Activated CD4-positive, alpha-beta memory T cell treated with anti-CD3 and anti-CD28 coated beads for 36 hours (primary cell): ENCODE results near the gene CSNK1G2. TPM values are rescaled to one million over a fixed set of nuclear protein-coding genes. Genes with fewer than 3 reads are reported as not detected.

Experiments used
- CTCF ChIA-PET: fragments of 350-600 bp; sonication (Branson Sonifier 250); formaldehyde crosslinking; loops from one replicate; lab custom pipeline; 2021; ENCODE audit warnings: antibody characterized with exemption, inconsistent platforms; lab: Charles Lee
- POLR2A ChIA-PET: fragments of 350-600 bp; sonication (Branson Sonifier 250); formaldehyde crosslinking; loops from one replicate; lab custom pipeline; 2021; ENCODE audit warnings: antibody characterized with exemption; lab: Charles Lee
- DNase-seq: peaks from one replicate; pipeline ENCODE4 v3.0.0-alpha.2; 2020
- H3K27ac Mint-ChIP-seq: one replicate; pipeline ENCODE4 v1.8.0; 2021; ENCODE audit warnings: mixed read lengths
- H3K27me3 Mint-ChIP-seq: one replicate; pipeline ENCODE4 v1.8.0; 2021; ENCODE audit warnings: mixed read lengths
- H3K36me3 Mint-ChIP-seq: one replicate; pipeline ENCODE4 v1.8.0; 2021; ENCODE audit warnings: mixed read lengths
- H3K4me1 Mint-ChIP-seq: one replicate; pipeline ENCODE4 v1.8.0; 2021; ENCODE audit warnings: low read depth, mixed read lengths
- H3K4me3 Mint-ChIP-seq: one replicate; pipeline ENCODE4 v1.8.0; 2021; ENCODE audit warnings: mild to moderate bottlenecking, mixed read lengths
- H3K9me3 Mint-ChIP-seq: one replicate; pipeline ENCODE4 v1.8.0; 2021; ENCODE audit warnings: mixed read lengths
- intact Hi-C: fragments of 100-400 bp; cut with micrococcal nuclease; formaldehyde crosslinking; loops from one replicate; pipeline ENCODE4 v1.15.1; 2023
- total RNA-seq, 2 experiments: library from RNA; stranded (reverse); gene quantifications; one replicate each; pipeline ENCODE4 v1.2.3, GENCODE V29; 2021

Gene CSNK1G2
- total RNA-seq, 2 experiments from 2014 or later, result 63.7 to 66.2 TPM

- Mint-ChIP-seq H3K9me3 (no peaks in the 10 kb centered on the region), H3K4me3 (no peak overlapping the region), H3K4me1 (peaks cover 13% of the 10 kb centered on the region), H3K27ac (no peak overlapping the region), H3K27me3 (no peaks in the 10 kb centered on the region), H3K36me3 (no peaks in the 10 kb centered on the region)
- POLR2A ChIA-PET, result no interaction called here
- intact Hi-C loops, result no loop called here
- CTCF ChIA-PET, result no interaction called here
- no peak for DNase-seq
Observed at GRCh38 chr19:1959928-1960589, 19.1 kb downstream of the CSNK1G2 start.

- DNase-seq, result no peak
- Mint-ChIP-seq H3K27me3 (no peaks in the 10 kb centered on the region), H3K36me3 (peaks cover 2% of the 10 kb centered on the region), H3K4me1 (peaks cover 16% of the 10 kb centered on the region), H3K27ac (peak overlapping the region; percentile 33), H3K9me3 (no peaks in the 10 kb centered on the region), H3K4me3 (no peak overlapping the region)
- POLR2A ChIA-PET, result no interaction called here
- intact Hi-C loops, result no loop called here
- CTCF ChIA-PET, result no interaction called here
Observed at GRCh38 chr19:1961000-1961883, 20.3 kb downstream of the CSNK1G2 start.

- intact Hi-C loops, result no loop called here
- Mint-ChIP-seq H3K4me1 (peaks cover 21% of the 10 kb centered on the region), H3K4me3 (no peak overlapping the region), H3K36me3 (peaks cover 3% of the 10 kb centered on the region), H3K27me3 (no peaks in the 10 kb centered on the region), H3K9me3 (no peaks in the 10 kb centered on the region), H3K27ac (no peak overlapping the region)
- no peak for DNase-seq
- CTCF ChIA-PET, result no interaction called here
- POLR2A ChIA-PET, result interaction anchor here (0.6 kb wide), 1 partner anchor 10 kb away, joined by 3 read pairs; no protein-coding TSS in a partner anchor
Observed at GRCh38 chr19:1962674-1963073, 21.7 kb downstream of the CSNK1G2 start.

GRCh38 chr19:1967087-1967608, 26.2 kb downstream of the CSNK1G2 start:
- POLR2A ChIA-PET, result no interaction called here
- Mint-ChIP-seq H3K27ac (peak overlapping the region; percentile 60), H3K4me3 (no peak overlapping the region), H3K27me3 (no peaks in the 10 kb centered on the region), H3K4me1 (peaks cover 14% of the 10 kb centered on the region), H3K9me3 (no peaks in the 10 kb centered on the region), H3K36me3 (peaks cover 7% of the 10 kb centered on the region)
- intact Hi-C loops, result no loop called here
- peak; percentile 57 for DNase-seq
- CTCF ChIA-PET, result no interaction called here

- Mint-ChIP-seq H3K9me3 (no peaks in the 10 kb centered on the region), H3K27me3 (no peaks in the 10 kb centered on the region), H3K4me3 (no peak overlapping the region), H3K36me3 (peaks cover 7% of the 10 kb centered on the region), H3K4me1 (peaks cover 19% of the 10 kb centered on the region), H3K27ac (no peak overlapping the region)
- ChIA-PET CTCF (interaction anchor here (0.9 kb wide), 1 partner anchor 39 kb away, joined by 3 read pairs; no protein-coding TSS in a partner anchor), POLR2A (no interaction called here)
- DNase-seq, result no peak
- intact Hi-C loops, result no loop called here
Observed at GRCh38 chr19:1968279-1969175, 27.6 kb downstream of the CSNK1G2 start.

GRCh38 chr19:1969176-1970002, 28.4 kb downstream of the CSNK1G2 start:
- Mint-ChIP-seq H3K9me3 (no peaks in the 10 kb centered on the region), H3K27me3 (no peaks in the 10 kb centered on the region), H3K27ac (no peak overlapping the region), H3K36me3 (peaks cover 7% of the 10 kb centered on the region), H3K4me3 (no peak overlapping the region), H3K4me1 (peaks cover 21% of the 10 kb centered on the region)
- DNase-seq, result no peak
- ChIA-PET POLR2A (no interaction called here), CTCF (interaction anchor here (0.9 kb wide), 1 partner anchor 40 kb away, joined by 3 read pairs; no protein-coding TSS in a partner anchor)
- intact Hi-C loops, result no loop called here

- H3K36me3 Mint-ChIP-seq, result peaks cover 9% of the 10 kb centered on the region
- peaks cover 21% of the 10 kb centered on the region for H3K4me1 Mint-ChIP-seq
- no peaks in the 10 kb centered on the region for H3K27me3 Mint-ChIP-seq
- CTCF ChIA-PET, result no interaction called here
- H3K27ac Mint-ChIP-seq, result no peak overlapping the region
- no peak for DNase-seq
- H3K9me3 Mint-ChIP-seq, result no peaks in the 10 kb centered on the region
- POLR2A ChIA-PET, result no interaction called here
- intact Hi-C loops, result no loop called here
- no peak overlapping the region for H3K4me3 Mint-ChIP-seq
Observed at GRCh38 chr19:1970003-1970805, 29.2 kb downstream of the CSNK1G2 start.

- no peak overlapping the region for H3K4me3 Mint-ChIP-seq
- intact Hi-C loops, result no loop called here
- H3K27ac Mint-ChIP-seq, result no peak overlapping the region
- H3K27me3 Mint-ChIP-seq, result no peaks in the 10 kb centered on the region
- ChIA-PET POLR2A (no interaction called here), CTCF (no interaction called here)
- H3K36me3 Mint-ChIP-seq, result peaks cover 10% of the 10 kb centered on the region
- no peaks in the 10 kb centered on the region for H3K9me3 Mint-ChIP-seq
- DNase-seq, result no peak
- peaks cover 19% of the 10 kb centered on the region for H3K4me1 Mint-ChIP-seq
Observed at GRCh38 chr19:1970806-1971502, 30.0 kb downstream of the CSNK1G2 start.

GRCh38 chr19:1974381-1975161, 33.6 kb downstream of the CSNK1G2 start:
- Mint-ChIP-seq H3K4me3 (no peak overlapping the region), H3K27me3 (no peaks in the 10 kb centered on the region), H3K27ac (no peak overlapping the region), H3K9me3 (no peaks in the 10 kb centered on the region), H3K36me3 (peaks cover 6% of the 10 kb centered on the region), H3K4me1 (peaks cover 6% of the 10 kb centered on the region)
- POLR2A ChIA-PET, result no interaction called here
- no peak for DNase-seq
- intact Hi-C loops, result no loop called here
- CTCF ChIA-PET, result interaction anchor here (1.6 kb wide), 1 partner anchor 45 kb away, joined by 5 read pairs; no protein-coding TSS in a partner anchor

GRCh38 chr19:1975162-1975480, 34.1 kb downstream of the CSNK1G2 start:
- Mint-ChIP-seq H3K9me3 (no peaks in the 10 kb centered on the region), H3K4me1 (peaks cover 6% of the 10 kb centered on the region), H3K36me3 (peaks cover 5% of the 10 kb centered on the region), H3K27me3 (no peaks in the 10 kb centered on the region), H3K4me3 (no peak overlapping the region), H3K27ac (no peak overlapping the region)
- CTCF ChIA-PET, result interaction anchor here (1.6 kb wide), 1 partner anchor 45 kb away, joined by 5 read pairs; no protein-coding TSS in a partner anchor
- POLR2A ChIA-PET, result no interaction called here
- DNase-seq, result no peak
- intact Hi-C loops, result no loop called here
